HG03280 (cell line): ENCODE results near the gene TFF3.

Experiments
- ATAC-seq: cut with Tn5 transposase; IDR thresholded peaks from one replicate; pipeline ENCODE4 v1.9.1; 2021; ENCODE audit warnings: mild to moderate bottlenecking, moderate library complexity; ENCODE audit not compliant: unreplicated experiment

TFF3 gene

DNA sequence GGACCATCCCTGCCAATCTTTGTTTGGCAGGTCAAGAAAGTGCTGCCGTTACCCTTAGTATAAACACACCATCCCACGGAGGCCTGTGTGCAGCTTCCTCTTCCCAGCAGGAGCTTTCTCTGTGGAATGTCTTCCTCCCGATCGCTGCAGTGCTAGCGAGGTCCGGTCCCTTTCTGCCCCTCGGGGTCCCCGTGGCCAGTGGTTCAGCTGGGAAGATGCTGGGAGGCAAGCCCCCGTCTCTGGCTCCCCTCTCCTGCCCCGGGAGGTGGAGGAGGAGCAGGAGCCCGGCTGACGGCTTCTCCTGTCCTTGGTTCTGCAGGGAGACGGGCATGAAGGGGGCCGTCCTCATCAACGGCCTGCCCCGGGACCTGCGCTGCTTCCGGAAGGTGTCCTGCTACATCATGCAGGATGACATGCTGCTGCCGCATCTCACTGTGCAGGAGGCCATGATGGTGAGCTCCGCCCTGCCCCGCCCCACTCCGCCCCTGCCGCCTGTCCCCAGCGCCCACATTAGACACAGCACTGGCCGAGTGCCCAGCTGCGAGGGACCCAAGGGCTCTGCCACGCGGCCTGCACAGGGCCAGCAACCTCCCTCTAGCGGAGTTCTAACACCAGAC, 42.1 kb downstream of the TFF3 start:
- no peak for ATAC-seq

DNA sequence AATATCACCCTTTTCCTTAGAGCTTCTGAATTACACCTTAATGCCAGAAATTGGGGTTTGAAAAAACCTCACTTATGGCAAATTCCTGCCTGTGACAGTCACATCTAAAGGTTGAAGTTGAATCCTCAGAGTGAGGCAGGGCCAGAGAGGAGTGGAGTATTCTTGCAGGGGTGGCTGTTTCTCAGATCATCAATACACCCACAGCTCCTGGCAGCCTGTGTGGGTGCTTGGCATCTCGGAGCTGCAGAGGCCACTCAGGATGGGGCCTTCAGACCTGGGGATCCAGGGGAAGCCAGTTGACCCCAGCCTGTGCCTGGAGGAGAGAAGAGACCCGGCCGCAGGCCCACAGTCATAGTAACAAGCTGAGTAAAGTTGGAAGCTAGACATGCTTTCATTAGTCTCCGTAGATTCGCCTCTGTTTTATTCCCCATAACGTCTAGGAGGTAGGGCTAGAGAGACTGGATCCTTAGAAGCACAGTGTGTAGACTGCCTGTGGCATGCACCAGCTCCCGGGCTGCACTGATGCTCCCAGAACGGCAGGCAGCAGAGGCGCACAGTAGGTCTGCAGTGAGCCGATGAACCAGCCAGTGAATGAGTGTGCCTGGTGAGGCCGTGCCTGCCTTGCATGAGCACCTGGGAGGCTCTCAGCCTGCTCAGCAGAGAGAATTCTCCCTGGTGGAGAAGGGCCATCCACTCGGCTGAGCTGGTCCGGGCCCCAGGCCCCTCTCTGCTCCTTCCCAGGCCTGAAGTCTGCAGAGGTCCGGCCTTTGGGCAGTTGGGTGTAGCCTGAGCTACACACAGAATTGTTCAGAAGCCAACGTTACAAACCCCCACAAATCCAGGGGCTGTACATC, 42.9 kb downstream of the TFF3 start:
- no peak for ATAC-seq

DNA sequence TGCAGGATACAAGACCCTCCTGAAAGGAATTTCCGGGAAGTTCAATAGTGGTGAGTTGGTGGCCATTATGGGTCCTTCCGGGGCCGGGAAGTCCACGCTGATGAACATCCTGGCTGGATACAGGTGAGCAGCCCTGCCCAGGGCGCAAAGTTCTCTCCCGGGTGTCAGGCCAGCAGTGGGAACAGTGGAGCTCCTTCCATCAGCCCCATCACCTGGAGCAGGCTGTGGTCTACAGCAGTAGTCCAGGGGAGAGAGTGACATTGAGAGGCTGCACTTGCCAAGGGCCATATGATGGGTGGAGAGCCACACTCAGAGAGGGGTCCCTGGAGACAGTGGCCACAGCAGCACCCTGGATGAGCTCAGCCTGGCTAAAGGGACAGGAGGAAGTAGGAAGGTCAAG, 44.1 kb downstream of the TFF3 start:
- ATAC-seq = no peak

DNA sequence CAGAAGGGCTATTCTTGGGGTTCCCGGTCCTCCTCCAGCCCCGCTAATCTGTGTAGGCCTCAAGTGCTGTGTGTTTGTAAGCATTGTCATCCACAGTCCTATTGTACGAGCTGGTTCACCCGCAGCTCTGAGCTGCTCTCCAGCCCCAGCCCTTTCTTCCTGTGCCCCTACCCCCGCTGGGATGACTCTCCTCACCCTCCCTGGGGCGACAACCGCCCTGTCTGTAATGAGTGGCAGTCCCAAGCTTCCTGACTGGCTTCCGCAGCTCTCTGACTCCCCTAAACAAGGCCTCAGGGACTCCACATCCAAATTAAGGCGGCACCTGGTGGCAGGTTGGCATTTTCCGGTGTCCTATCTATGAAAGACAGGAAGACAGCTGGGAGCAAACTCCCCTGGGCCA, 45.8 kb downstream of the TFF3 start:
- no peak for ATAC-seq

DNA sequence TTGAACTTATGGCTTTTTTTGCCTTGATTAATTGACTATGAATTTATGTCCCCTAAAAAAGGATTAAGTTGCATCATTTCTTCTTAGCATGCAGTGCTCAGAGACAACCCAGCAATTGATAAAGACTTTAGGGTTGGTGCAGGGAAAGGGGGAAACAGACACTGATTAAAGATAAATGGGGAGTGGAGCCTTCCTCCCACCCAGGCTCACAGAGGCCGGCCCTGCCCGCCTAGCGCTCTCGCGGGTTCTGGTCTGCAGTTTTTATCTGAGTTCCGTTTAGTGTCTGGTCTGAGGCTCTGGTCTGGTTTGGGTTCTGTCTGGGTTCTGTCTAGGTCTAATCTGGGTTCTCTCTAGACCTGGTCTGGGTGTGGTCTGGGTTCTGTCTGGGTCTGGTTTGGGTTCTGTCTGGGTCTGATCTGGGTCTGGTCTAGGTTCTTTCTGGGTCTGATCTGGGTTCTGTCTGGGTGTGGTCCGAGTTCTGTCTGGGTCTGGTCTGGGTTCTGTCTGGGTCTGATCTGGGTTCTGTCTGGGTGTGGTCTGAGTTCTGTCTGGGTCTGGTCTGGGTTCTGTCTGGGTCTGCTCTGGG, 48.1 kb downstream of the TFF3 start:
- no peak for ATAC-seq

DNA sequence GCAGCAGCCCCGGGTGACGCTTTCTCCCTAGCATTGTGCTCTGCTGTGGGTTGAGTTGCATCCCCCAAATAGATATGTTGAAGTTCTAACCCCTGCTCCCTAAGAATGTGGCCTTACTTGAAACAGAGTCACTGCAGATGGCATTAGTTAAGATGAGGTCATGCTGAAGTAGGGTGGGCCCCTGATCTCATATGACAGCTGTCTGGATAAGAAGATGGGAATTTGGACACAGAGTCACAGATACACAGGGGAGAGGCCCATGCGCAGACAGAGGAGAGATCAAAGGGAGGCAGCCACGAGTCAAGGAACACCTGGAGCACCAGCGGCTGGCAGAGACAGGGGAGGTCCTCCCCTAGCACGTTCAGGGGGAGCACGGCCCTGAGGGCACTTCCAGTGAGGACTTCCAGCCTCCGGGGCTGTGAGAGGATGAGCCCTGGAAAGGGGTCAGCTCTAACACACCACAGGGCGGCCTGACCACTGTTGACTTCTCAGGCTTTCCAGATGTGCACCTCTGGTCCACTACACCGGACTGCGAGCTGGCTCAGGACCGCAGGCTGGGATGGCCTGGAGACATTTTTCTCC, 49.9 kb downstream of the TFF3 start:
- ATAC-seq = no peak

DNA sequence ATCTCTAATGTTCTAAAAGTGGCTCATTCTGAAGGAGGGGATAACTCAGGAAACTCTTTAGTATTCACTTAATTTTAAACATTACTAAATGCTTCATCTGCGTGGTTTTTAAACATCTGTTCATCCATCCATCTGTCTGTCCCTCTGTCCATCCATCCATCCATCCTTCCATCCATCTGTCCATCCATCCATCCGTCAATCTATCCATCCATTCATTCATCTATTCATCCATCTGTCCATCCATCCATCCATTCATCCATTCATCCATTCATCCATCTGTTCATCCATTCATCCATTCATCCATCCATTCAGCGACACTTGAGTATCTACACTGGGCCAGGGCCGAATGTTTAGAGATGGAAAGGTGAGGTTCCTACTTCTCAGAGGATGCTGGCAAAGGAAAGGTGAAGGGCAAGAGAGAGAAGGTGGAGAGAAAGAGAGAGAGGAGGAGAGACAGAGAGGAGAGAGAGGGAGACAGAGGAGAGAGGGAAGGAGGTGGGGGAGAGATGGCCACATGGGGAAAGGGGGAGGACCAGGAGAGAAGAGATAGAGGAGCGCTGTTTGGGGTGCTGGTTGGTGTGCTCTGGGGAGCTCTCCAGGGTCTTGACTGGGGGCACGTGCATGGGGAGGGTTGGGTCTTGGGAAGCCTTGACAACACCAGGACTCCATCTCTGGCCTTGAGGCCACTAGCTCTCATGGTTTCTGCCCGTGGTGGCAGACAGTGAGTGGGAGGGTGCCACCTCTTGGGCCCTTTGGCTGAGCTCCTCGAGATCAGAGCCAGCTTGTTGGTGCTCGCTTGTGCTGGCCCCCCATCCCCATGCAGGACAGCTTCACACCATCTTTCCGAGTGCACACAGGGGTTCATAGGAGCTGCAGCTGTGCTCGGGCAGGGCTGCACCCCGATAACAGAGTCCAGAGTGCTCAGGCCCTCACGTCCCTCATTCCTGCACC, 50.7 kb downstream of the TFF3 start:
- no peak for ATAC-seq

DNA sequence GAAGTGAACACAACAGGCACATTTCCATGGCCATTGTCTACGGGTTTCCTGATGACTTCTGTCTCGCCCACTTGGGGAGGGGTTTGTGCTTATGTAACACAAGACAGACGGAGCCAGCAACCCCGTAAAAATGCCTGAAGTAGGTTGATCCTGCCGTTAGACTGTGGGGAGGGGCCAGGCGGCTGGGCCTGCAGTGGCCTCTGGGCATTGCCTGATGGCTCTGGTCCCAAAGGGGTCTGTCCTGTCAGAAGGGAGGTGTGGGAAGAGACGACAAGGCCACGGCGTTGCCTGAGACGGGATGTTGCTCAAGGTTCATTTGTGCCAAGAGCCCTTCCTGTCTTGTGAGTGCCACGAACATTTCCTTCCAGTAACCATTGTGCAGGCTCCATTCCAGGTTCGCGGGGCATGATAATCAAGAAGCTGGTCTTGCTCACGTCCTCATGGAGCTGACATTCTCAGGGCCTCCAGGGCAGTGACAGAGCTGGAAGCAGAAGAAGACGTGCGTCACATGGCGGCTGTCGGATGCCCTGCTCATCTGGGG, 51.5 kb downstream of the TFF3 start:
- ATAC-seq = no peak

DNA sequence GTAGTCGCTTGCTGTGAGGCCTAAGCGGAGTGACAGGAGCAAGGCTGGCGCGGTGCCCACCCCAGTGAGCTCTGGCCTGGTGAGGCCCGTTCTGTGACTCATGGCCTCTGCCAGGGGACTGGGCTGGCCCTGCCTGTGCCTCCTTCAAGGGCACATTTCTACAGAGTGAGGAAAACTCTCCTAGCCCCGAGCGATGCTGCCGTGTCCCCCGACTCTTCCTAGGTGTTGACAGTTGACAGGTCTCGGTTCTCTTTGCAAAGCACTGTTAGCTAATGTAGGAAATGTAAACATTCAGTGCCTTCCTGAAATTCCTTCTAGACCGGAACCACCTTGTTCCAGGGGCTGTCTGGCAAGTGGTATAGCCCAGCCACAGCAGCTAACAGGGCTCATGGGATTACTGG, 52.4 kb downstream of the TFF3 start:
- no peak for ATAC-seq

DNA sequence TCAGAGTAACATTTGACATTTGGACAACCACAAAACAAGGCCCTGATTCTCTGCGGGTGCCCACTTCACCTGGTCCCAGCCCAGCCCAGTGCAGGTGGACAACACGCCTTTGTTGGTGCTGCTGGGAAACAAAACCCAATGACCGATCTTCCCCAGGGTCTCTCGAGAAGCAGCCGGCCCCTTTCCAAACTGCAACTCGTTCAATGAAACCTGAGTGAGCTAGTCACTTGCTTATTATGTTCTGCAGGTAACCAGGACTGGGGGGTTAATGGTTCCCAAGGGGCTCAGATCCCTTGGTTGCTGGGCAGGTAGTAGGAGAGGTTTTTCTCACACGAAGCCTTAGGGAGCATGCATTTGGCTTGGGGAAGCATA, 53.4 kb downstream of the TFF3 start:
- ATAC-seq = no peak
